Osteoblast (primary cell): Measurements from ENCODE around the gene HOXB1. TPM values are rescaled to one million over a fixed set of nuclear protein-coding genes. Genes with fewer than 3 reads are reported as not detected.

Experiments used
- DNase-seq: peaks from one replicate; pipeline ENCODE4 v3.0.0; 2011; ENCODE audit warnings: low spot score, mixed read lengths; ENCODE audit not compliant: insufficient read length; ENCODE audit errors: missing footprints
- H2AFZ ChIP-seq: 2 replicates; pipeline ENCODE4 v1.6.0; 2011; ENCODE audit warnings: mild to moderate bottlenecking, low read length
- H3K27ac ChIP-seq: 2 replicates; pipeline ENCODE4 v1.5.1; 2011; ENCODE audit warnings: mild to moderate bottlenecking, low read depth, low read length, moderate library complexity
- H3K27me3 ChIP-seq: 2 replicates; pipeline ENCODE4 v1.6.0; 2012; ENCODE audit warnings: mild to moderate bottlenecking, control low read depth, inconsistent platforms, low read length, moderate library complexity; ENCODE audit not compliant: insufficient read depth
- H3K36me3 ChIP-seq: 2 replicates; pipeline ENCODE4 v1.5.1; 2011; ENCODE audit warnings: mild to moderate bottlenecking, low read length, control low read depth, moderate library complexity; ENCODE audit not compliant: insufficient read depth
- H3K4me1 ChIP-seq: 2 replicates; pipeline ENCODE4 v1.5.1; 2011; ENCODE audit warnings: mild to moderate bottlenecking, low read length, control low read depth, moderate library complexity; ENCODE audit not compliant: insufficient read depth
- H3K4me2 ChIP-seq: 2 replicates; pipeline ENCODE4 v1.6.0; 2011; ENCODE audit warnings: mild to moderate bottlenecking, low read length; ENCODE audit not compliant: insufficient read depth
- H3K4me3 ChIP-seq: fragments of 200-600 bp; sonication (generic); 3 replicates; pipeline ENCODE4 v1.5.1; 2012; ENCODE audit warnings: mild to moderate bottlenecking, low read length, inconsistent platforms; ENCODE audit not compliant: insufficient read depth
- H3K79me2 ChIP-seq: 2 replicates; pipeline ENCODE4 v1.6.0; 2012; ENCODE audit warnings: mild to moderate bottlenecking, low read length, control low read depth, inconsistent platforms; ENCODE audit not compliant: insufficient read depth
- H3K9me3 ChIP-seq: 2 replicates; pipeline ENCODE4 v1.5.1; 2011; ENCODE audit warnings: low read depth, low read length, control low read depth
- H4K20me1 ChIP-seq: 2 replicates; pipeline ENCODE4 v1.6.0; 2012; ENCODE audit warnings: mild to moderate bottlenecking, low read length, control low read depth; ENCODE audit not compliant: insufficient read depth
- CTCF ChIP-seq: IDR thresholded peaks from 2 replicates; pipeline ENCODE4 v1.5.1; 2011; ENCODE audit warnings: mild to moderate bottlenecking, low read depth, low read length, moderate library complexity; ENCODE audit errors: extremely low read depth
- total RNA-seq: library from RNA; depleted of rRNA; stranded (reverse); fragments of >200 nt; gene quantifications from 2 replicates; pipeline ENCODE4 v1.2.3, GENCODE V29; 2012

Gene HOXB1
- total RNA-seq, 1 donor = not detected

GRCh38 chr17:48543107-48543853 is 12.5 kb upstream of the HOXB1 start:
- Histone ChIP-seq H3K4me3 (peak overlapping the region; percentile 72), H3K79me2 (peaks cover 4% of the 10 kb centered on the region), H2AFZ (peak overlapping the region; percentile 53), H3K4me2 (peak overlapping the region; percentile 78), H3K9me3 (no peaks in the 10 kb centered on the region), H3K27me3 (peaks cover 65% of the 10 kb centered on the region), H3K4me1 (peaks cover 13% of the 10 kb centered on the region), H3K36me3 (no peaks in the 10 kb centered on the region), H4K20me1 (no peaks in the 10 kb centered on the region), H3K27ac (peak overlapping the region; percentile 60)
- TF ChIP-seq CTCF = no peak
- no peak for DNase-seq

- H2AFZ ChIP-seq = peak overlapping the region; percentile 53
- H3K79me2 ChIP-seq = peaks cover 4% of the 10 kb centered on the region
- TF ChIP-seq CTCF = no peak
- H3K27ac ChIP-seq = peak overlapping the region; percentile 60
- H4K20me1 ChIP-seq = no peaks in the 10 kb centered on the region
- peak overlapping the region; percentile 78 for H3K4me2 ChIP-seq
- DNase-seq = no peak
- H3K4me1 ChIP-seq = peaks cover 13% of the 10 kb centered on the region
- H3K36me3 ChIP-seq = no peaks in the 10 kb centered on the region
- peaks cover 60% of the 10 kb centered on the region for H3K27me3 ChIP-seq
- H3K4me3 ChIP-seq = peak overlapping the region; percentile 72
- H3K9me3 ChIP-seq = no peaks in the 10 kb centered on the region
Observed at GRCh38 chr17:48542698-48543106, 11.9 kb upstream of the HOXB1 start.

GRCh38 chr17:48542114-48542656 is 11.4 kb upstream of the HOXB1 start:
- Histone ChIP-seq H3K36me3 (no peaks in the 10 kb centered on the region), H2AFZ (no peak overlapping the region), H3K4me1 (peaks cover 13% of the 10 kb centered on the region), H3K27me3 (peaks cover 55% of the 10 kb centered on the region), H3K4me3 (peak overlapping the region; percentile 64), H3K27ac (peak overlapping the region; percentile 60), H3K4me2 (peak overlapping the region; percentile 78), H3K79me2 (peaks cover 4% of the 10 kb centered on the region), H4K20me1 (no peaks in the 10 kb centered on the region), H3K9me3 (no peaks in the 10 kb centered on the region)
- no peak for TF ChIP-seq CTCF
- DNase-seq = peak; percentile 51

DNA sequence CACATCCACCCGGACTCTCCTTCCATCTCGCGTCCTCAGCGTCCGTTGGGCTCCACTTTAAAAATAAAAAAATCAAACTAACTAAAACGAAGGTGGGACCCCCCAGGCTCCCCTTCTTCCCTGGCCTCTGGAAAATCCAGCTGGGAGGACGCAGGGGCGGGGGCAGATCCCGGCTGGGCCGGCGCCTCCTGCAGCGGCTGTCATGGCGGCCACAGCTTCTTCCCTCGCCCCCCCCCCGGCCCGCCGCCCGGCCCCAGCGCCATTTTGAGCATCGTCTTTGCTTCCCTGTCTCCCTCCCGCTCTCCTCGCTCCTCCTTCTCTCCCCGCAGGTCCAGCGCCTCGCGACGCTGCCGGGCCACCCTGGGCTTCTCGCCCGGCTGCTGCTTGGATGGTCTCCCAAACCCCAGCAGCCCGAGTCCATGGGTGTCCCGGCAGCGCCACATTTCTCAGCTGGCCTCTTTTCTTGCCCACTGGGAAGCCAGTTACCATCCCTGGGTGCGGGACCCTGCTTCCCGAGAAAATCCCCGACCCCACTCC is 10.8 kb upstream of the HOXB1 start:
- Histone ChIP-seq H3K4me2 (peak overlapping the region; percentile 78), H2AFZ (peak overlapping the region; percentile 59), H3K27ac (peak overlapping the region; percentile 60), H3K4me3 (peak overlapping the region; percentile 64), H3K4me1 (peaks cover 13% of the 10 kb centered on the region), H3K79me2 (peaks cover 4% of the 10 kb centered on the region), H3K36me3 (no peaks in the 10 kb centered on the region), H4K20me1 (no peaks in the 10 kb centered on the region), H3K9me3 (no peaks in the 10 kb centered on the region), H3K27me3 (peaks cover 51% of the 10 kb centered on the region)
- TF ChIP-seq CTCF = no peak
- DNase-seq = peak; percentile 85
